ENCODE data around the gene AQR. TPM values are rescaled to one million over a fixed set of nuclear protein-coding genes. Genes with fewer than 3 reads are reported as not detected.

Gene AQR
- total RNA-seq, 1 experiment from 2014 or later, result 41.4 TPM

GRCh38 chr15:34994925-34995324 lies 25.4 kb upstream of the AQR start:
- no peak for TF ChIP-seq REST (IDR thresholded peaks at IDR 0.05; ENCODE audit: insufficient read depth in 1 of 2, low read depth in 2 of 2, low read length in 1 of 2)
- TF ChIP-seq TCF7L2 (IDR thresholded peaks at IDR 0.05; ENCODE audit: low read depth, low read length), result no peak
- no peak for TF ChIP-seq SIN3A (IDR thresholded peaks at IDR 0.05; ENCODE audit: borderline replicate concordance, insufficient read depth, low read depth, low read length)
- no peak for TF ChIP-seq CTCF (IDR thresholded peaks at IDR 0.05)
- no peak for TF ChIP-seq POLR2AphosphoS5 (IDR thresholded peaks at IDR 0.05; ENCODE audit: low read depth, low read length)
- CTCF ChIA-PET, result interaction anchor here (1.0 kb wide), 1 partner anchor 26 kb away, joined by 3 read pairs; the partner anchor contains the start of gene AQR
- ATAC-seq, result no peak

GRCh38 chr15:34993877-34994276 lies 24.3 kb upstream of the AQR start:
- no peak for ATAC-seq
- H3K9me3 ChIP-seq (ENCODE audit: control insufficient read depth, insufficient read depth, low read depth, low read length), result no peaks in the 10 kb centered on the region
- H3K27me3 ChIP-seq (ENCODE audit: control insufficient read depth, insufficient read depth, low read length), result no peaks in the 10 kb centered on the region
- TF ChIP-seq REST (IDR thresholded peaks at IDR 0.05; ENCODE audit: insufficient read depth in 1 of 2, low read depth in 2 of 2, low read length in 1 of 2) (no peak), POLR2AphosphoS5 (IDR thresholded peaks at IDR 0.05; ENCODE audit: low read depth, low read length) (no peak), TCF7L2 (IDR thresholded peaks at IDR 0.05; ENCODE audit: low read depth, low read length) (no peak), CTCF (IDR thresholded peaks at IDR 0.05) (no peak), SIN3A (IDR thresholded peaks at IDR 0.05; ENCODE audit: borderline replicate concordance, insufficient read depth, low read depth, low read length) (no peak)
- DNase-seq (ENCODE audit: low read depth, low spot score), result no peak
- in situ Hi-C loops (cut with HindIII; ENCODE audit: low pct_unique_long_range_greater_than_20kb, low sequenced_read_pairs), result no loop called here
- H3K4me1 ChIP-seq (ENCODE audit: control insufficient read depth, insufficient read depth, low read length), result peaks cover 4% of the 10 kb centered on the region; the same call in 1 of the 2 replicates
- no peaks in the 10 kb centered on the region for H3K36me3 ChIP-seq (ENCODE audit: control insufficient read depth, insufficient read depth, low read length)
- intact Hi-C loops (cut with micrococcal nuclease; ENCODE audit: unreplicated experiment), result no loop called here
- no peak overlapping the region for H3K4me3 ChIP-seq (ENCODE audit: low read depth in 2 of 2, low read length in 2 of 2)
- ChIA-PET POLR2A (no interaction called here), CTCF (no interaction called here)
- H3K27ac ChIP-seq (ENCODE audit: low read length), result no peak overlapping the region
- BruUV-seq (replicated peaks), result no TSS peak

More at GRCh38 chr15:34994925-34995324, 25.4 kb upstream of the AQR start:
- in situ Hi-C loops (cut with HindIII; ENCODE audit: low pct_unique_long_range_greater_than_20kb, low sequenced_read_pairs), result no loop called here
- no peaks in the 10 kb centered on the region for H3K4me1 ChIP-seq (ENCODE audit: control insufficient read depth, insufficient read depth, low read length)
- no TSS peak for BruUV-seq (replicated peaks)
- POLR2A ChIA-PET, result no interaction called here
- H3K9me3 ChIP-seq (ENCODE audit: control insufficient read depth, insufficient read depth, low read depth, low read length), result no peaks in the 10 kb centered on the region
- no peaks in the 10 kb centered on the region for H3K27me3 ChIP-seq (ENCODE audit: control insufficient read depth, insufficient read depth, low read length)
- no peak overlapping the region for H3K4me3 ChIP-seq (ENCODE audit: low read depth in 2 of 2, low read length in 2 of 2)
- no peaks in the 10 kb centered on the region for H3K36me3 ChIP-seq (ENCODE audit: control insufficient read depth, insufficient read depth, low read length)
- intact Hi-C loops (cut with micrococcal nuclease; ENCODE audit: unreplicated experiment), result no loop called here
- H3K27ac ChIP-seq (ENCODE audit: low read length), result no peak overlapping the region
- no peak for DNase-seq (ENCODE audit: low read depth, low spot score)
